ENCODE results near the gene ADISSP. TPM values are rescaled to one million over a fixed set of nuclear protein-coding genes. Genes with fewer than 3 reads are reported as not detected.

ADISSP gene
- total RNA-seq, 1 donor from 2014 or later, result 34.8 TPM

- H3K4me3 ChIP-seq (ENCODE audit: low read depth, low read length), result no peak overlapping the region
- no peaks in the 10 kb centered on the region for H3K36me3 ChIP-seq (ENCODE audit: control insufficient read depth, insufficient read depth, low read length)
- H3K27me3 ChIP-seq (ENCODE audit: control insufficient read depth, insufficient read depth, low read length), result peaks cover 29% of the 10 kb centered on the region
- DNase-seq (ENCODE audit: low read depth), result no peak
- TF ChIP-seq, protein P1, sequence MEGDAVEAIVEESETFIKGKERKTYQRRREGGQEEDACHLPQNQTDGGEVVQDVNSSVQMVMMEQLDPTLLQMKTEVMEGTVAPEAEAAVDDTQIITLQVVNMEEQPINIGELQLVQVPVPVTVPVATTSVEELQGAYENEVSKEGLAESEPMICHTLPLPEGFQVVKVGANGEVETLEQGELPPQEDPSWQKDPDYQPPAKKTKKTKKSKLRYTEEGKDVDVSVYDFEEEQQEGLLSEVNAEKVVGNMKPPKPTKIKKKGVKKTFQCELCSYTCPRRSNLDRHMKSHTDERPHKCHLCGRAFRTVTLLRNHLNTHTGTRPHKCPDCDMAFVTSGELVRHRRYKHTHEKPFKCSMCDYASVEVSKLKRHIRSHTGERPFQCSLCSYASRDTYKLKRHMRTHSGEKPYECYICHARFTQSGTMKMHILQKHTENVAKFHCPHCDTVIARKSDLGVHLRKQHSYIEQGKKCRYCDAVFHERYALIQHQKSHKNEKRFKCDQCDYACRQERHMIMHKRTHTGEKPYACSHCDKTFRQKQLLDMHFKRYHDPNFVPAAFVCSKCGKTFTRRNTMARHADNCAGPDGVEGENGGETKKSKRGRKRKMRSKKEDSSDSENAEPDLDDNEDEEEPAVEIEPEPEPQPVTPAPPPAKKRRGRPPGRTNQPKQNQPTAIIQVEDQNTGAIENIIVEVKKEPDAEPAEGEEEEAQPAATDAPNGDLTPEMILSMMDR (IDR thresholded peaks at IDR 0.05; ENCODE audit: insufficient read depth, low read length, poor library complexity, severe bottlenecking), result no peak
Measured at GRCh38 chr20:3744037-3744436, 23.5 kb downstream of the ADISSP start.

DNA sequence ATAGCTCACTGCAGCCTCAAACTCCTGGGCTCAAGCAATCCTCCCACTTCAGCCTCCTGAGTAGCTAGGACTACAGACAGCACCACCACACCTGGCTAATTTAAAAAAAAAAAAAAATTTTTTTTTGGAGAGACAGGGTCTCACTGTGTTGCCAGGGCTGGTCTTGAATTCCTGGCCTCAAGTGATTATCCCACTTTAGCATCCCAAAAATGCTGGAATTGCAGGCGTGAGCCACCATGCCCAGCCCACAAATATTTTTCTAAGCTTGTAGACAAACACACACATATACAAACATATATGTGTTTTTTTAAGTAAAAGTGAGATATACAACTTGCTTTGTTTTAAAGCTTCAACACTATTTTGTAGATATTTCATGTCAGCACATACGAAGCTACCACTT lies 24.3 kb downstream of the ADISSP start:
- Histone ChIP-seq H3K36me3 (ENCODE audit: control insufficient read depth, insufficient read depth, low read length) (no peaks in the 10 kb centered on the region), H3K4me3 (ENCODE audit: low read depth, low read length) (no peak overlapping the region), H3K27me3 (ENCODE audit: control insufficient read depth, insufficient read depth, low read length) (peaks cover 23% of the 10 kb centered on the region)
- DNase-seq (ENCODE audit: low read depth), result no peak
- TF ChIP-seq, protein P1 (IDR thresholded peaks at IDR 0.05; ENCODE audit: insufficient read depth, low read length, poor library complexity, severe bottlenecking), result no peak

GRCh38 chr20:3741836-3742458 lies 25.6 kb downstream of the ADISSP start:
- Histone ChIP-seq H3K4me3 (ENCODE audit: low read depth, low read length) (no peak overlapping the region), H3K27me3 (ENCODE audit: control insufficient read depth, insufficient read depth, low read length) (peaks cover 23% of the 10 kb centered on the region), H3K36me3 (ENCODE audit: control insufficient read depth, insufficient read depth, low read length) (no peaks in the 10 kb centered on the region)
- TF ChIP-seq, protein P1 (IDR thresholded peaks at IDR 0.05; ENCODE audit: insufficient read depth, low read length, poor library complexity, severe bottlenecking), result no peak
- DNase-seq (ENCODE audit: low read depth), result no peak

DNA sequence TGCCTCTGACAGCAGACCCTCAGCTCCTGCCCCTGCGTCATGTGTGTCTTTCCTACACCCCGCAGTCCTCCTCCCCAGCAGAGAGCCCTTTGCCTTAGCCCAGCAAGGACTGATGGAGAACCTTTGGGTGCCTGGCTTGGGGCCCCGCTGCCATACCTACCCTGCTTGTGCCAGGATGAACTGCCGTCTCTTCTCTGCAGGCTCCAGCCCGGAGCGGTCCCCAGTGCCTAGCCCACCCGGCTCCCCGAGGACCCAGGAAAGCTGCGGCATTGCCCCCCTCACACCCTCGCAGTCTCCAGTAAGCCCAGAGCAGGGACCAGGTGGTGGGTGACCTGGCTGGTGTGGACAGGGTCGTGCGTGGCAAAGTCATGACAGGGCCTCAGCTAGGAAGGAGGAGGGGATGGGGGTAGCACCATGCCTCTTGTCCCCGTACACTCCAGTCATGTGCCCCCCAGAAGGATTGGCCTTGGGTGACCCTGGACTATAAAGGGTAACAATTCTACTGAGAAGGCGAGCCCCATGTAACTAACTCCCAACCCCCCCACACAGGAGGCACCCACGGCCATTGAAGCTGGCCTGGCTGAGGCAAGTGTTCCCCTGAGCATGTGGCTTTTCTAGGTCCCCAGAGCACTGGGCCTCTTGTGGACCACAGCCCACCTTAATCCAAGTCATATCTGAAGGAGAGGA lies 26.8 kb downstream of the ADISSP start:
- Histone ChIP-seq H3K4me3 (ENCODE audit: low read depth, low read length) (no peak overlapping the region), H3K27me3 (ENCODE audit: control insufficient read depth, insufficient read depth, low read length) (peaks cover 20% of the 10 kb centered on the region), H3K36me3 (ENCODE audit: control insufficient read depth, insufficient read depth, low read length) (no peaks in the 10 kb centered on the region)
- TF ChIP-seq, protein P1 (IDR thresholded peaks at IDR 0.05; ENCODE audit: insufficient read depth, low read length, poor library complexity, severe bottlenecking), result no peak
- no peak for DNase-seq (ENCODE audit: low read depth)

DNA sequence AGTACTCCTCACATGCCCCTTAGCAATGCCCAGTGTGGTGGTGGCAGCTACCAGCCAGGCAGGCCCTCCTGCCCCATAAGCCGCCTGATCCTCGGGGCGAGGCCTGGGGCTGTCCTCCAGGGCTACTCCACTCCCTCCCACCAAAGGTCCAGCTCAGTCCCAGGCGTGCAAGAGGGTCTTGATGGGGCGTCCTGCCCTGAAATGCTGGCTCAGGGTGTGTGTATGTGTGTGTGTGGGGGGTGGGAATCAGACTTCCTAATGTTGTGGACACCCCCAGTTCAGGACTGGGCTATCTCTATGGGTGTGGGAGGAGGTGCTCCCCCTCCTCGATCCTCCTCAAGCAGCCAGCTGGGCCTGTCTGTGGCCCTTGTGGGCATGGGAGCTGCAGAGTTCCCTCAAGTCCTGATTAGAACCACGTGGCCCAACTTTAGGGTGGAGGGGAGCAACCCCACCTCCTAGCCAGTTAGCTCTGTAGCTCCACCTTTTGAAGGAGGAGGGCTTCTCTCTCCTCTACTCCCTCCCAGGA lies 27.6 kb downstream of the ADISSP start:
- DNase-seq (ENCODE audit: low read depth), result no peak
- H3K27me3 ChIP-seq (ENCODE audit: control insufficient read depth, insufficient read depth, low read length), result peaks cover 16% of the 10 kb centered on the region
- TF ChIP-seq, protein P1 (IDR thresholded peaks at IDR 0.05; ENCODE audit: insufficient read depth, low read length, poor library complexity, severe bottlenecking), result no peak
- no peak overlapping the region for H3K4me3 ChIP-seq (ENCODE audit: low read depth, low read length)
- H3K36me3 ChIP-seq (ENCODE audit: control insufficient read depth, insufficient read depth, low read length), result no peaks in the 10 kb centered on the region

Measured in kidney epithelial cell (primary cell).